SK-N-SH (cell line): ENCODE results near the gene SESN1. TPM values are rescaled to one million over a fixed set of nuclear protein-coding genes. Genes with fewer than 3 reads are reported as not detected.

ENCODE experiments used
- CTCF ChIA-PET: fragments of 300-600, 350-600 bp; formaldehyde crosslinking; extraction: SDS; loops from one replicate; lab custom pipeline; 2021; lab: Yijun Ruan, JAX
- POLR2A ChIA-PET: fragments of 350-600 bp; sonication (Branson Sonifier 250); formaldehyde crosslinking; extraction: SDS; loops from one replicate; lab custom pipeline; 2020; ENCODE audit warnings: antibody characterized with exemption, inconsistent platforms; lab: Yijun Ruan, JAX
- DNase-seq: peaks from one replicate; pipeline ENCODE4 v3.0.0; 2012
- H2AFZ ChIP-seq: fragments of 200-600 bp; sonication (generic); 2 replicates; pipeline ENCODE4 v1.8.1; 2016; ENCODE audit warnings: antibody characterized with exemption, mild to moderate bottlenecking, low read depth
- H3F3A ChIP-seq: fragments of 200-600 bp; sonication (generic); replicated peaks from 2 replicates; pipeline ENCODE3; 2016; ENCODE audit warnings: antibody characterized with exemption, mild to moderate bottlenecking; ENCODE audit not compliant: insufficient read depth
- H3K27ac ChIP-seq, 2 experiments: fragments of 200-500 bp in 1 of 2; fragments of 200-600 bp in 1 of 2; sonication (Bioruptor generic) in 1 of 2; sonication (generic), shearing (Covaris generic) in 1 of 2; 2 replicates each; pipeline versions ENCODE4 v1.5.1 to v1.6.1; 2014 to 2016; ENCODE audit warnings: low read depth in 2 of 2, inconsistent platforms in 1 of 2, low read length in 1 of 2, mild to moderate bottlenecking in 1 of 2, mixed read lengths in 1 of 2
- H3K27me3 ChIP-seq: fragments of 200-600 bp; sonication (generic), shearing (Covaris generic); 2 replicates; pipeline ENCODE4 v1.6.1; 2016; ENCODE audit warnings: mixed run types; ENCODE audit not compliant: insufficient read depth
- H3K36me3 ChIP-seq, 2 experiments: fragments of 200-500 bp in 1 of 2; fragments of 200-600 bp in 1 of 2; sonication (Bioruptor generic) in 1 of 2; sonication (generic) in 1 of 2; replicated peaks in 1 of 2; 2 replicates each; pipeline versions ENCODE3 to v1.5.1; 2014 to 2016; ENCODE audit warnings: low read length in 1 of 2, mild to moderate bottlenecking in 1 of 2; ENCODE audit not compliant: insufficient read depth in 2 of 2, control insufficient read depth in 1 of 2
- H3K4me1 ChIP-seq, 2 experiments: fragments of 200-500 bp in 1 of 2; fragments of 200-600 bp in 1 of 2; sonication (Bioruptor generic) in 1 of 2; sonication (generic), shearing (Covaris generic) in 1 of 2; 2 replicates each; pipeline versions ENCODE4 v1.5.1 to v1.6.1; 2014 to 2016; ENCODE audit warnings: low read depth in 1 of 2, low read length in 1 of 2, mixed run types in 1 of 2; ENCODE audit not compliant: insufficient read depth in 2 of 2, control insufficient read depth in 1 of 2
- H3K4me2 ChIP-seq: fragments of 200-600 bp; sonication (generic), shearing (Covaris generic); 2 replicates; pipeline ENCODE4 v1.6.1; 2017; ENCODE audit warnings: mixed run types
- H3K4me3 ChIP-seq, 2 experiments: fragments of 200-500 bp in 1 of 2; fragments of 200-600 bp in 1 of 2; sonication (Bioruptor generic) in 1 of 2; sonication (generic), shearing (Covaris generic) in 1 of 2; 2 replicates each; pipeline versions ENCODE4 v1.5.1 to v1.8.1; 2014 to 2016; ENCODE audit warnings: low read depth in 2 of 2, inconsistent platforms in 1 of 2, low read length in 1 of 2, mild to moderate bottlenecking in 1 of 2, mixed read lengths in 1 of 2, moderate library complexity in 1 of 2
- H3K79me2 ChIP-seq: fragments of 200-600 bp; sonication (generic); 2 replicates; pipeline ENCODE4 v1.8.1; 2017; ENCODE audit warnings: mild to moderate bottlenecking; ENCODE audit not compliant: insufficient read depth
- H3K9ac ChIP-seq: fragments of 200-600 bp; sonication (generic); 2 replicates; pipeline ENCODE4 v1.6.1; 2017; ENCODE audit warnings: mixed run types
- H3K9me2 ChIP-seq: fragments of 200-600 bp; sonication (generic); 2 replicates; pipeline ENCODE4 v1.6.1; 2017; ENCODE audit warnings: mixed run types
- H3K9me3 ChIP-seq: fragments of 200-600 bp; sonication (generic); 2 replicates; pipeline ENCODE4 v1.6.1; 2017; ENCODE audit warnings: mixed run types, mild to moderate bottlenecking, moderate library complexity
- H4K20me1 ChIP-seq: fragments of 200-600 bp; sonication (generic); 2 replicates; pipeline ENCODE4 v1.6.1; 2017; ENCODE audit warnings: mild to moderate bottlenecking, mixed run types; ENCODE audit not compliant: insufficient read depth
- JUND ChIP-seq: IDR thresholded peaks from 2 replicates; pipeline ENCODE4 v1.4.0; 2012
- RXRA ChIP-seq: IDR thresholded peaks from 2 replicates; pipeline ENCODE4 v1.4.0; 2012; ENCODE audit warnings: low read depth, mild to moderate bottlenecking, borderline replicate concordance
- TAF1 ChIP-seq: IDR thresholded peaks from 2 replicates; pipeline ENCODE4 v1.6.1; 2012; ENCODE audit warnings: low read depth, mild to moderate bottlenecking, low read length, moderate library complexity, borderline replicate concordance
- TCF12 ChIP-seq: IDR thresholded peaks from 2 replicates; pipeline ENCODE4 v1.4.0; 2012
- TEAD4 ChIP-seq: IDR thresholded peaks from 2 replicates; pipeline ENCODE4 v1.4.0; 2012; ENCODE audit warnings: mild to moderate bottlenecking, borderline replicate concordance; ENCODE audit not compliant: insufficient read depth
- USF1 ChIP-seq: IDR thresholded peaks from 2 replicates; pipeline ENCODE4 v1.4.0; 2012; ENCODE audit warnings: low read depth, borderline replicate concordance
- YY1 ChIP-seq: IDR thresholded peaks from 2 replicates; pipeline ENCODE4 v1.4.0; 2012; ENCODE audit warnings: low read depth, mild to moderate bottlenecking
- WGBS: methylation state at CpG from one replicate; pipeline ENCODE4 v1.1.6; 2017; ENCODE audit warnings: low lambda C conversion rate; 5-methylcytosine and 5-hydroxymethylcytosine counted together
- polyA plus RNA-seq, 3 experiments: library from polyadenylated mRNA; depleted of rRNA; stranded (reverse); fragments of >200 nt; gene quantifications; 2 replicates each; pipeline ENCODE4 v1.2.3, GENCODE V29; 2012
- TF ChIP-seq, protein P1 (sequence below): IDR thresholded peaks from 2 replicates; pipeline ENCODE4; 2012
- TF ChIP-seq, protein P2 (sequence below): IDR thresholded peaks from 2 replicates; pipeline ENCODE4 v1.6.1; 2012; ENCODE audit warnings: mild to moderate bottlenecking, low read depth, low read length, moderate library complexity

SESN1 gene
- polyA plus RNA-seq, 1 of the 3 experiments (the other 2 are of a cell fraction), result 13.1 TPM

GRCh38 chr6:108999428-108999827 lies 95.2 kb downstream of the SESN1 start:
- ChIA-PET POLR2A (no interaction called here), CTCF (interaction anchor here (0.7 kb wide), 1 partner anchor 74 kb away, joined by 3 read pairs; no protein-coding TSS in a partner anchor)
- Histone ChIP-seq H3K27ac (no peak overlapping the region), H3K79me2 (peaks cover 16% of the 10 kb centered on the region; the same call in 1 of the 2 replicates), H4K20me1 (peaks cover 8% of the 10 kb centered on the region; the same call in 1 of the 2 replicates), H3K4me1 (peaks cover 4 to 19% of the 10 kb centered on the region in 2 experiments; a peak in 2 of 4 replicates), H3F3A (no peaks in the 10 kb centered on the region), H3K27me3 (no peaks in the 10 kb centered on the region), H3K9me3 (no peaks in the 10 kb centered on the region), H2AFZ (no peak overlapping the region), H3K36me3 (peaks cover 49 to 62% of the 10 kb centered on the region in 2 experiments), H3K9ac (no peak overlapping the region), H3K9me2 (no peaks in the 10 kb centered on the region), H3K4me3 (no peak overlapping the region), H3K4me2 (no peak overlapping the region)
- no peak for DNase-seq
- TF ChIP-seq, protein P1, sequence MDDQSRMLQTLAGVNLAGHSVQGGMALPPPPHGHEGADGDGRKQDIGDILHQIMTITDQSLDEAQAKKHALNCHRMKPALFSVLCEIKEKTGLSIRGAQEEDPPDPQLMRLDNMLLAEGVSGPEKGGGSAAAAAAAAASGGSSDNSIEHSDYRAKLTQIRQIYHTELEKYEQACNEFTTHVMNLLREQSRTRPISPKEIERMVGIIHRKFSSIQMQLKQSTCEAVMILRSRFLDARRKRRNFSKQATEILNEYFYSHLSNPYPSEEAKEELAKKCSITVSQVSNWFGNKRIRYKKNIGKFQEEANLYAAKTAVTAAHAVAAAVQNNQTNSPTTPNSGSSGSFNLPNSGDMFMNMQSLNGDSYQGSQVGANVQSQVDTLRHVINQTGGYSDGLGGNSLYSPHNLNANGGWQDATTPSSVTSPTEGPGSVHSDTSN, result no peak
- TF ChIP-seq YY1 (no peak), RXRA (no peak)
- 90% methylated on average over 5 of the region's 5 CpGs for WGBS

GRCh38 chr6:108998485-108998884 lies 96.2 kb downstream of the SESN1 start:
- CTCF ChIA-PET, result no interaction called here
- no peaks in the 10 kb centered on the region for H3K9me3 ChIP-seq
- H3K36me3 ChIP-seq, result peaks cover 58 to 67% of the 10 kb centered on the region in 2 experiments
- H3K27ac ChIP-seq, result no peak overlapping the region
- H3K27me3 ChIP-seq, result no peaks in the 10 kb centered on the region
- 98% methylated on average over 3 of the region's 3 CpGs for WGBS
- H3K9ac ChIP-seq, result no peak overlapping the region
- no peaks in the 10 kb centered on the region for H3F3A ChIP-seq
- TF ChIP-seq, protein P2, sequence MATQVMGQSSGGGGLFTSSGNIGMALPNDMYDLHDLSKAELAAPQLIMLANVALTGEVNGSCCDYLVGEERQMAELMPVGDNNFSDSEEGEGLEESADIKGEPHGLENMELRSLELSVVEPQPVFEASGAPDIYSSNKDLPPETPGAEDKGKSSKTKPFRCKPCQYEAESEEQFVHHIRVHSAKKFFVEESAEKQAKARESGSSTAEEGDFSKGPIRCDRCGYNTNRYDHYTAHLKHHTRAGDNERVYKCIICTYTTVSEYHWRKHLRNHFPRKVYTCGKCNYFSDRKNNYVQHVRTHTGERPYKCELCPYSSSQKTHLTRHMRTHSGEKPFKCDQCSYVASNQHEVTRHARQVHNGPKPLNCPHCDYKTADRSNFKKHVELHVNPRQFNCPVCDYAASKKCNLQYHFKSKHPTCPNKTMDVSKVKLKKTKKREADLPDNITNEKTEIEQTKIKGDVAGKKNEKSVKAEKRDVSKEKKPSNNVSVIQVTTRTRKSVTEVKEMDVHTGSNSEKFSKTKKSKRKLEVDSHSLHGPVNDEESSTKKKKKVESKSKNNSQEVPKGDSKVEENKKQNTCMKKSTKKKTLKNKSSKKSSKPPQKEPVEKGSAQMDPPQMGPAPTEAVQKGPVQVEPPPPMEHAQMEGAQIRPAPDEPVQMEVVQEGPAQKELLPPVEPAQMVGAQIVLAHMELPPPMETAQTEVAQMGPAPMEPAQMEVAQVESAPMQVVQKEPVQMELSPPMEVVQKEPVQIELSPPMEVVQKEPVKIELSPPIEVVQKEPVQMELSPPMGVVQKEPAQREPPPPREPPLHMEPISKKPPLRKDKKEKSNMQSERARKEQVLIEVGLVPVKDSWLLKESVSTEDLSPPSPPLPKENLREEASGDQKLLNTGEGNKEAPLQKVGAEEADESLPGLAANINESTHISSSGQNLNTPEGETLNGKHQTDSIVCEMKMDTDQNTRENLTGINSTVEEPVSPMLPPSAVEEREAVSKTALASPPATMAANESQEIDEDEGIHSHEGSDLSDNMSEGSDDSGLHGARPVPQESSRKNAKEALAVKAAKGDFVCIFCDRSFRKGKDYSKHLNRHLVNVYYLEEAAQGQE, result no peak
- no peak for TF ChIP-seq JUND
- no peak for TF ChIP-seq TEAD4
- no peak for TF ChIP-seq USF1
- TF ChIP-seq TCF12, result no peak
- TF ChIP-seq TAF1, result no peak
- H3K4me3 ChIP-seq, result no peak overlapping the region
- no peak overlapping the region for H2AFZ ChIP-seq
- H3K4me2 ChIP-seq, result no peak overlapping the region
- peaks cover 6% of the 10 kb centered on the region; the same call in 1 of the 2 replicates for H3K79me2 ChIP-seq
- H4K20me1 ChIP-seq, result peaks cover under 1% of the 10 kb centered on the region; the same call in 1 of the 2 replicates
- no peaks in the 10 kb centered on the region for H3K9me2 ChIP-seq
- POLR2A ChIA-PET, result no interaction called here
- DNase-seq, result no peak
- peaks cover 4 to 14% of the 10 kb centered on the region in 2 experiments; a peak in 2 of 4 replicates for H3K4me1 ChIP-seq
